Pons (tissue), 1 donor: ENCODE data around the gene SSH3.

Experiments
- DNase-seq: peaks from one replicate; pipeline ENCODE4 v3.0.0-alpha.2; 2016; ENCODE audit warnings: low spot score

Gene SSH3

GRCh38 chr11:67280341-67280787 is 23.0 kb upstream of the SSH3 start:
- no peak for DNase-seq

DNA sequence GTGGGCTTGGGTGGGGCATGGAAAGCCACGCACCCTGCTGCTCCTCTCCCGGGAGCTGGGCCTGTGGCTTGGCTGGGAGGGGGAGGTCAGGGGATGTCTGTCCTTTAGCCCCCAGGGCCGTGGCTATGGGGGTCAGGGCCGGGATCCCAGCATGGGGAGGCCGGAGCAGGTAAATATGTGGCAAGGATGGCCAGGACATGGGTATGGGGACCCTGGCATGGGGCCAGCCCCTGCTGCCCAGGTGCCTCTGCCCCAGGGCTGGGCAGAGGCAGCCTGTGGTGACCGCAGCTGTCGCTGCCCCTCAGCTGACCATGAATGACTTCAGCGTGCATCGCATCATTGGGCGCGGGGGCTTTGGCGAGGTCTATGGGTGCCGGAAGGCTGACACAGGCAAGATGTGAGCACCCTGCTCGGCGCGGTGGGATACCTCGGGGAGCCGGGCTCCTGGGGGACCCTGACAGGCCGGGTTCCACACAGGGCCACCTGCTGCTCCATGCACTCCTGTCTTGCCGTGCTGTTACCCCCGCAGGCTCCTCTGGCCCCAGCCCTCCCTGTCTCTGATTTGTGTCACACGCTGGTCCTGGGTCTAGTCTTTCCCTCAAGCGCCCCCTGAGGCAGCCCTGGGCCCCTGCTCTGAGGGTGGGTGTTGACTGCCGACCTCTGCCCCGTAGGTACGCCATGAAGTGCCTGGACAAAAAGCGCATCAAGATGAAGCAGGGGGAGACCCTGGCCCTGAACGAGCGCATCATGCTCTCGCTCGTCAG is 22.4 kb upstream of the SSH3 start:
- DNase-seq, result no peak

DNA sequence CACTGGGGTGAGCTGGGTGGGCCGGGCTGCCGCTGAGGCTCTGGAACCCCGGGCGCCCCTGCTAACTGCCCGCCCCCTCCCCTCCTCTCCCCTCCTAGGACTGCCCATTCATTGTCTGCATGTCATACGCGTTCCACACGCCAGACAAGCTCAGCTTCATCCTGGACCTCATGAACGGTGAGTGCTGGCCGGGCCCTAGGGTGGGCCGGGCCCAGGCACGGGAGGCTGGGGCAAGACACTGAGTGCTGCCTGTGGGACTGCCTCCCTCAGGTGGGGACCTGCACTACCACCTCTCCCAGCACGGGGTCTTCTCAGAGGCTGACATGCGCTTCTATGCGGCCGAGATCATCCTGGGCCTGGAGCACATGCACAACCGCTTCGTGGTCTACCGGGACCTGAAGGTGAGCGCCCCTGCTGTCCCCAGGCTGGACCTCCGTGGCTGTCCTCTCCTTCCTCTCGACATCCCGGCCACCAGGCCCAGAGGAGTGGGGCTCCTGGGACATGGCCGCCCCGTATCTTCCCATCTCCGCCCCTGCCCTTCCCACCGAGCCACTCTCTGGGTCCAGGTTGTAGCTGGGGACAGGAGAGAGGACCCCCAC is 21.7 kb upstream of the SSH3 start:
- no peak for DNase-seq

GRCh38 chr11:67282155-67282875 is 21.0 kb upstream of the SSH3 start:
- no peak for DNase-seq

DNA sequence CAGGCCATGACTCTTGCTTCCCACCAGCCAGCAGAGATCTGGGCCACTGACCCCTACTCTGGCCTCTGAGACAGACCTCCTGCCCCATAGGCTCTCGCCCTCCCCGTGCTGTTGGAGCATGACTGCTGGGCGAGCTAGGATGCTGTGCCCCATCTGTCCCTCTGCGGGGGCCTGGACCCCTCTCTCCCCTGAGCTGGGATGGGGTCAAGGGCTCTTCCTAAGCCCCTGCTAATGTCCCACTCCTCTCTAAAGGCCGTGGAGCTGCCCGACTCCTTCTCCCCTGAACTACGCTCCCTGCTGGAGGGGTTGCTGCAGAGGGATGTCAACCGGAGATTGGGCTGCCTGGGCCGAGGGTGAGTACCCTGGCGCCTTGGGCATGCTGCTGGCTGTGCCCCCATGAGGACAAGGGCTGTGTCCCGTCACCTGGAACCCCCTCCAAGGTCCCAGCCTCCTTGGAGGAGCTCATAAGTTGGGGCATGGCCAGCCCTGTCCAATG is 20.4 kb upstream of the SSH3 start:
- DNase-seq, result no peak

GRCh38 chr11:67283481-67283963 is 19.8 kb upstream of the SSH3 start:
- no peak for DNase-seq

- DNase-seq, result no peak
Measured at GRCh38 chr11:67284811-67285540, 18.4 kb upstream of the SSH3 start.

DNA sequence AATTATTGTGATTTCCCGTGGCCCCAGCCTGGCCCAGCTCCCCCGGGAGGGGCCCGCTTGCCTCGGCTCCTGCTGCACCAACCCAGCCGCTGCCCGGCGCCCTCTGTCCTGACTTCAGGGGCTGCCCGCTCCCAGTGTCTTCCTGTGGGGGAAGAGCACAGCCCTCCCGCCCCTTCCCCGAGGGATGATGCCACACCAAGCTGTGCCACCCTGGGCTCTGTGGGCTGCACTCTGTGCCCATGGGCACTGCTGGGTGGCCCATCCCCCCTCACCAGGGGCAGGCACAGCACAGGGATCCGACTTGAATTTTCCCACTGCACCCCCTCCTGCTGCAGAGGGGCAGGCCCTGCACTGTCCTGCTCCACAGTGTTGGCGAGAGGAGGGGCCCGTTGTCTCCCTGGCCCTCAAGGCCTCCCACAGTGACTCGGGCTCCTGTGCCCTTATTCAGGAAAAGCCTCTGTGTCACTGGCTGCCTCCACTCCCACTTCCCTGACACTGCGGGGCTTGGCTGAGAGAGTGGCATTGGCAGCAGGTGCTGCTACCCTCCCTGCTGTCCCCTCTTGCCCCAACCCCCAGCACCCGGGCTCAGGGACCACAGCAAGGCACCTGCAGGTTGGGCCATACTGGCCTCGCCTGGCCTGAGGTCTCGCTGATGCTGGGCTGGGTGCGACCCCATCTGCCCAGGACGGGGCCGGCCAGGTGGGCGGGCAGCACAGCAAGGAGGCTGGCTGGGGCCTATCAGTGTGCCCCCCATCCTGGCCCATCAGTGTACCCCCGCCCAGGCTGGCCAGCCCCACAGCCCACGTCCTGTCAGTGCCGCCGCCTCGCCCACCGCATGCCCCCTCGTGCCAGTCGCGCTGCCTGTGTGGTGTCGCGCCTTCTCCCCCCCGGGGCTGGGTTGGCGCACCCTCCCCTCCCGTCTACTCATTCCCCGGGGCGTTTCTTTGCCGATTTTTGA is 17.5 kb upstream of the SSH3 start:
- DNase-seq, result no peak

GRCh38 chr11:67286621-67287333 is 16.6 kb upstream of the SSH3 start:
- peak; percentile 68 for DNase-seq

DNA sequence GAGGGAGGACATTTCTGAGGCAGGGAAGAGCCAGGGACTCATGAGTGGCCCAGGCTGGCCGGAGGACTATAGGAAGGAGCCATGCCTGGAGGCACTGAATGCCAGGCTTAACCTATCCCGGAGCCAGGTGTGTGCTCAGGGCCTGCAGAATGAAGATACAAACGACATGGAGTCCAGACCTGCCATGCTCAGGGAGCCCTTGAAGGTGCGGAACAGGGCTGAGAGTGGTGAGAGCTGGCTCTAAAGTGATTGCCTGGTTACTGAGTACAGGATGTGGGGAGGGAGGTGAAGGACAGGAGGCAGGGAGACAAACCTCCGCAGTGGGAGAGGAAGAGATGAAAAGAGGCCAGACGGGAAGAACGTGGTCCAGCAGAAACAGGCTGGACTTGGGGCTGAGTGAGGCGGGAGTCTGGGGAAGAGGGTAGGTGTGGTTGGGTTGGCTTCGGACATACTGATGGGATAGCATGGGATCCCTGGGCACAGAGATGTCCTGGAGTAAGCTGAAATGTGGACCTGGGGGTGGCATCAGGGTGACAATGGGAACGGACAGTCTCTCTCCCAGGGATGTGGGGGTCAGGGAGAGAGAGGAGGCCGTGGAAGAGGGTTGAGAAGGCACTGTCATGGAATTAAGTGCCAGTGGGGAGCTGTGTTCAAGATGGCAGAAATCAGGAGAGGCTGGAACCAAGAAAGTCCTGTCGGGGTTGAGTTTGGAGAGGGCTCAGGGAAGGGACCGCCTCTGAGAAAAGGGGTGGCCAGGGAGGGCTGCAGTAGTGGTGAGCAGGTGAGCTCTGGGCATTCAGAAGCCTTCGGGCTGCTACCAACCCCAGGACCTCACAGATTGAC is 15.8 kb upstream of the SSH3 start:
- no peak for DNase-seq

DNA sequence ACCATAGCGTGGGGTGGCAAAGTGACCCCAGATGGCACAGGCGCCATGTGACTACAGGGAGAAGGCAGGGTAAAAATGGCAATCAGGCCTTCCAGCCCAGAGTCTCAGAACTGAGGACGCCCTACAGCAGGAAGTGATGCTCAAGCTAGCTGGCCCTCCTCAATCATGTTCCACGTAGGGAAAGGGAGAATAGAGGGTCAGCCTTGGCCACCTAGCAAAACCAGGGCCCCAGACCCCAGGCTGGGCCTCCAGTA is 15.2 kb upstream of the SSH3 start:
- no peak for DNase-seq

DNA sequence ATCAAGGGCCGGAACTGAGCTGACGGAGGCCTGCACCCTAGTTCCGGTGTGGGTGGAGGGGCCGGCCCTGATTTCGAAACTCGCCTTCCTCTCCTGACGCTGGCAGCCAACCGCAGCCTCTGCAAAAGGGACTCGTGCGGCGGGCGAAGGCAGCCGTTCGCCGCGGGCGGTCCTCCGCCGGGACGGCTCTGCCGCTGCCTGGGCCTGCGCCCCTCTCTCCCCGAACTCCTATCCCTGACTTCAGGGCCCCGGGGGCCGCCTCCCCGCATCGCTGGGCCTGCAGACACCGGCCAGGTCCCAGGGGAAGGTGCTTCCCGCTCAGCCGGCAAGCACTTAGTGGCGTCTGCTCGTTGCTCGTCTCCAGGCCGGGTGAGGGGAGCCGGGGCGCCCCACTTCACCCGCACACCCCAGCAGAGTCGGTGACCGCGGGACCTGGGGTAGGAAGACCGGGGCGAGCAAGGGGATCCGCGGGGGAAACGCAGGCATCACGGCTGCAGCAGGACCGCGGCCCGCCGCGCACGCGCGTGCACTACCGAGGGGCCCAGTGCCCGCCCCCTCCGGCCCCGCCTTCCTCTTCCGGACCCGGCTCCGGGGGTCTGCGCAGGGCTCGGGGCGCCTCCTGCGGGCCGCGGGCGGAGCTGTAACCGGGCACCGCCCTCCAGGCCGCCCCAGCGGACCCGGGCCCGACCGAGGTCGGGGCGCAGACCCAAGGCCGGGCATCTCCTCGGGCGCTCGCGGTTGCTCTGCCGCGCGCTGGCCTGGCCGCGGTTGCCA is 14.7 kb upstream of the SSH3 start:
- DNase-seq, result peak; percentile 68

DNA sequence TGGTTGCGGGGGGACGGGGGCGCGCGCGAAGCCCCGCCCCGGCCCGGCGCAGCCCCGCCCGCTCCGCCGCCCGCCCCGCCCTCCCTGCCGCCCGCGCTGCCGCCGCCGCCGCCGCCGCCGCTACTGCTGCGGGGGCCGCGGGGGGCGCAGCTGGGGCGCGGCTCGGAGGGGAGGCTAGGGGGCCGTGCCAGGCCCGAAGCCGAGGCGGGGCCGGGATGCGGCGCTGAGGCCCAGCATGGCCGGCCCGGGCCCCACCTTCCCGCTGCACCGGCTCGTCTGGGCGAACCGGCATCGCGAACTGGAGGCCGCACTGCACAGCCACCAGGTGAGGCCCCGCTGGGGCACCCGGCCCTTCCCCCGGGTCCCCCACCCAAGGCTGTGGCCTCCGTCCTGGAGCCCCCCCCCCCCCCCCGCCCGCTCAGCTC is 14.1 kb upstream of the SSH3 start, which contains the start of gene ANKRD13D:
ANKRD13D (plus strand) TSS at position 78 of the 425 bp plus-strand sequence; CDS start at position 236, 158 bp downstream.
- no peak for DNase-seq

GRCh38 chr11:67289651-67290479 is 13.5 kb upstream of the SSH3 start:
- DNase-seq, result no peak

DNA sequence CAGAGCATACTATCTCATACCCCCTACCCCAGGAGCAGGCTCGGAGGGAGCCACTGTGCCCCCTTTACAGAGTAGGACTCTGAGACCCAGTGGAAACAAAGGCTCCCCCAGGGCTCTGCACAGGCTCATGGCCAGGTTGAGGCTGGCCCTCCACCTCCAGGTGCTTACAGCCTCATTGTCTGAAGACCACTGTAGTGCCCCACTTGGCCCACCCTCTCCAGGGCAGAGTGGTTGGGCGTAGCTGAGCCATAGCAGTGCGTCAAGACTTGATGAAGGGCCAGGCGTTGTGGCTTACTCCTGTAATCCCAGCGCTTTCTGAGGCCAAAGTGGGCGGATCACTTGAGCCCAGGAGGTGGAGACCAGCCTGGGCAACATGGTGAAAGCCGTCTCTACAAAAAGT is 12.5 kb upstream of the SSH3 start:
- DNase-seq, result no peak

GRCh38 chr11:67291481-67292381 is 11.6 kb upstream of the SSH3 start:
- DNase-seq, result no peak

- no peak for DNase-seq
Measured at GRCh38 chr11:67292671-67293070, 10.7 kb upstream of the SSH3 start.
